ENCODE results near the gene SLC25A39.

SLC25A39 gene

GRCh38 chr17:44279346-44279665, 45.3 kb downstream of the SLC25A39 start:
- DNase-seq (ENCODE audit: low spot score): no peak

- DNase-seq (ENCODE audit: low spot score): no peak
Observed at GRCh38 chr17:44277976-44278375, 46.6 kb downstream of the SLC25A39 start.

- DNase-seq (ENCODE audit: low spot score): no peak
Observed at GRCh38 chr17:44273607-44274006, 51.0 kb downstream of the SLC25A39 start.

GRCh38 chr17:44272954-44273353, 51.7 kb downstream of the SLC25A39 start:
- DNase-seq (ENCODE audit: low spot score): no peak

- DNase-seq (ENCODE audit: low spot score): no peak
Observed at GRCh38 chr17:44272321-44272951, 52.2 kb downstream of the SLC25A39 start.

Data from cerebellar cortex (tissue), 1 donor.